ENCODE data around the gene DGUOK. TPM values are rescaled to one million over a fixed set of nuclear protein-coding genes. Genes with fewer than 3 reads are reported as not detected.

Gene DGUOK
- polyA plus RNA-seq, 5 donors: 56.5 to 69.8 (median 65.2) TPM

- no peak for DNase-seq
These were observed 16.0 kb downstream of the DGUOK start for GRCh38 chr2:73942664-73943063.

- DNase-seq: no peak
These were observed 18.0 kb downstream of the DGUOK start for GRCh38 chr2:73944714-73945113.

- DNase-seq: no peak
These were observed 19.5 kb downstream of the DGUOK start for GRCh38 chr2:73946215-73946614.

- no peak for DNase-seq
These were observed 20.0 kb downstream of the DGUOK start for GRCh38 chr2:73946666-73947065.

GRCh38 chr2:73947412-73948018 is 20.8 kb downstream of the DGUOK start:
- no peak for DNase-seq

GRCh38 chr2:73949802-73950201 is 23.1 kb downstream of the DGUOK start:
- no peak for DNase-seq

GRCh38 chr2:73952499-73953446 is 26.1 kb downstream of the DGUOK start:
- no peak for DNase-seq

- no peak for DNase-seq
These were observed 29.7 kb downstream of the DGUOK start for GRCh38 chr2:73956218-73956865.

GRCh38 chr2:73961274-73961673 is 34.6 kb downstream of the DGUOK start:
- DNase-seq: no peak

- no peak for DNase-seq
These were observed 35.3 kb downstream of the DGUOK start for GRCh38 chr2:73961823-73962615.

- no peak for DNase-seq
These were observed 36.1 kb downstream of the DGUOK start for GRCh38 chr2:73962798-73963197.

- DNase-seq: no peak
These were observed 36.9 kb downstream of the DGUOK start for GRCh38 chr2:73963385-73964120.

- no peak for DNase-seq
These were observed 37.5 kb downstream of the DGUOK start for GRCh38 chr2:73964223-73964622.

- DNase-seq: no peak
These were observed 38.4 kb downstream of the DGUOK start for GRCh38 chr2:73965053-73965452.

GRCh38 chr2:73968357-73968937 is 41.8 kb downstream of the DGUOK start:
- DNase-seq: no peak

GRCh38 chr2:73969356-73969755 is 42.7 kb downstream of the DGUOK start:
- no peak for DNase-seq

GRCh38 chr2:73970141-73970803 is 43.6 kb downstream of the DGUOK start:
- DNase-seq: no peak

- peak; percentile 55 to 58 for DNase-seq
These were observed 44.3 kb downstream of the DGUOK start for GRCh38 chr2:73970850-73971471.

- no peak for DNase-seq
These were observed 45.0 kb downstream of the DGUOK start for GRCh38 chr2:73971722-73972121.

GRCh38 chr2:73972846-73973245 is 46.2 kb downstream of the DGUOK start:
- no peak for DNase-seq
